GM12874 (cell line): Measurements from ENCODE around the gene TMEM131L.

Experiments used
- TF ChIP-seq, protein P1 (sequence below): IDR thresholded peaks from 2 replicates; pipeline ENCODE4 v1.5.1; 2011; ENCODE audit warnings: low read depth, mild to moderate bottlenecking, control low read depth, low read length, moderate library complexity; ENCODE audit not compliant: insufficient read depth

The TMEM131L gene

DNA sequence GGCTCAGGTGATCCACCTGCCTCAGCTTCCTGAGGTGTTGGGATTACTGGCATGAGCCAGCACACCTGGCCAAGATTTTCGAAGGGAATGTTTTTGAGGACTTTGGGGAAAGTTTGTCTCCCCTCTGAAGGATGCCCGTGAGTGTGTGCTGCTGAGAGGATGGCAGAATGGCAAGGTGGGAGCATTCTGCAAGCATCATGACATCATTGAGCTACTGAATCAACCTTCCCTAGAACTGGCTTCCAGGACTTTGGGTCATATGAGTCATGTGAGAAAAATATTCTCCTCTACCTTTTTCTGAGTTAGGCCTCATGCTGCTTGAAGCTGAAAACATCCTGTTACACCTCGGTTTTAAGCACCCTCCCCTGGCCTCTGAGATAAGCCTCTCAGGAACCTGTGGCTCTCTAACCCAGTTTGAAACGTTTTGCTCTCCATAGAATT is 31.0 kb downstream of the TMEM131L start:
- TF ChIP-seq, protein P1, sequence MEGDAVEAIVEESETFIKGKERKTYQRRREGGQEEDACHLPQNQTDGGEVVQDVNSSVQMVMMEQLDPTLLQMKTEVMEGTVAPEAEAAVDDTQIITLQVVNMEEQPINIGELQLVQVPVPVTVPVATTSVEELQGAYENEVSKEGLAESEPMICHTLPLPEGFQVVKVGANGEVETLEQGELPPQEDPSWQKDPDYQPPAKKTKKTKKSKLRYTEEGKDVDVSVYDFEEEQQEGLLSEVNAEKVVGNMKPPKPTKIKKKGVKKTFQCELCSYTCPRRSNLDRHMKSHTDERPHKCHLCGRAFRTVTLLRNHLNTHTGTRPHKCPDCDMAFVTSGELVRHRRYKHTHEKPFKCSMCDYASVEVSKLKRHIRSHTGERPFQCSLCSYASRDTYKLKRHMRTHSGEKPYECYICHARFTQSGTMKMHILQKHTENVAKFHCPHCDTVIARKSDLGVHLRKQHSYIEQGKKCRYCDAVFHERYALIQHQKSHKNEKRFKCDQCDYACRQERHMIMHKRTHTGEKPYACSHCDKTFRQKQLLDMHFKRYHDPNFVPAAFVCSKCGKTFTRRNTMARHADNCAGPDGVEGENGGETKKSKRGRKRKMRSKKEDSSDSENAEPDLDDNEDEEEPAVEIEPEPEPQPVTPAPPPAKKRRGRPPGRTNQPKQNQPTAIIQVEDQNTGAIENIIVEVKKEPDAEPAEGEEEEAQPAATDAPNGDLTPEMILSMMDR = no peak

DNA sequence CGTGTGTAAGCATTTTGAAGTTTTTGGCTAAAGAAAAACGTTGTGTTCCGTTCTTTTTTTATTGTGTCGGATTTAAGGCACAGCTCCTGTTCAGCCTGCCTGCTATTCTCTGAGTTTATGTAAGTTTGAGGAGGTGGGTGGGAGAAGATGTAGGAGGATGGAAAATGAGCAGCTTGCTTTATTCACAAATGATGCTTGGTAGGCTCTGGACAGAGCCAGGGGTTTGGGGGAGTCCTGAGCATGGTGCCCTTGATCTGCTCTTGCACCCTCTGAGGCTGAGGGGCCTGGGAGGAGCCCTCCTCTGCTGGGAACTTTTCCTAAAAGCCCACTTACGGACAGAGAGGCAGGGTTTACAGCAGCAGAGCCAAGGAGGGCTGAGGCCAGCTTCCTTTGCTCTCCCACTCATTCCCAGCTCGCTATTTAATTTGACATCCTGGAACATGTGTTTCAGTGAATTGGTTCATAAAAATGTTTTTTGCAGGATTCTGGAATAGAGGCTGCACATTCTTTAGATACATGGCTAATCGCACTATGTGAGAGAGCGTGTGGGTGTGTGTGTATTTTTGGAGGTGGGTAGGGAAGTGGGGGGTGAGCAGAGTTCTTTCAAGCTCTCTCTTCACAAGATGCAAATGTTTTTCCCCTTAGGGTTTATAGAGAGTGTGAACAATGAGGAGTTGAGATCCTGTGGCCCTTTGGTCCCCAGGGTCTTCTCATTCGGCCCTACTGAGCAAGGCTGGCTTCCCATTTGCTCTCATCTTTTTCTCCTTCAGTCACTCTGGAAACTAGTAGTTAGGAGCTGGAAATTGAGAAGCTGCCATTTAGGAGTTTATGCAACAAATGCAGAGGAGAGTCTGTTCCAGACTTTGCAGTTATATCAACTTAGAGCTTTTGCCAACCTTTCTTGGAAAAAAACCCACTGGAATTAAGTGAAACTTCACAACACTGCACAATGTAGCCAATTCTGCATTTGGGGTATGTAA is 32.1 kb downstream of the TMEM131L start:
- TF ChIP-seq, protein P1 = no peak

DNA sequence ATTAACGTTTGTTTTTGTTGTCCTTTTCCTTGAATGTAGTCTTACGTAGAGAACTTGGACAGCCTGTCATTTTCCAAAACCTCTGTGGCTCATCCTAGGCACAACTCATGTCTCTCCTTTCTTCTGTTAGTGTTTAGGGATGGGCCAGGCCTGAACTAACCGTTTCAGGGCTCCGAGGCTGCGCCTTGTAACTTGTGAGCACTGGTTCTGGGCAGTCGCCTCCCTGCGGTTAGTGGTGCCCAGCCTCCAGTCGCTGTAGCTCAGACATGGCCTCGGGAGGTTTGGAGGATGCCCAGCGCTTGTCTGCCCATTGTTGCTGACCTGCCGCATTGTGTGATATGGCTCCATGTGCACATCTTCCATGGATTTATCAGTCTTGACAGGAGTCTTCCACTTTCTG is 32.8 kb downstream of the TMEM131L start:
- TF ChIP-seq, protein P1 = no peak

DNA sequence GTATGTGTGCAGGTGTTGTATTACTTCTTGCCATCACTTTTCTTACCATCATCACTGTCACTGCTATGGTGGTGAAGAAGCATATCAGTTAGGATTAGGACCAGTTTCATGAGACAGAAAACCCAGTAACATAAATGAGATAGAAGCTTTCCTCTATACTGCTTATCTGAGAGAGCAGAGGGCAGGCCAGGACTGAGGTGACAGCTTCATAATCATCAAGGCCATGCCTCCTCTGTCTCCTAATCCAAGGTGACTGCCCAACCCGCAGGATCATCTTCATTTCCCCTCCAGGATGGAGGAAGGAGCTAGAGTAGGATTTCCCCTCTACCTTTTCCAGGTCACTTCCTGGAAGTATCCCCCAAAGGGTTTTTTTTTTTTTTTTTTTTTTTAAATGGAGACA is 35.4 kb downstream of the TMEM131L start:
- TF ChIP-seq, protein P1 = no peak

DNA sequence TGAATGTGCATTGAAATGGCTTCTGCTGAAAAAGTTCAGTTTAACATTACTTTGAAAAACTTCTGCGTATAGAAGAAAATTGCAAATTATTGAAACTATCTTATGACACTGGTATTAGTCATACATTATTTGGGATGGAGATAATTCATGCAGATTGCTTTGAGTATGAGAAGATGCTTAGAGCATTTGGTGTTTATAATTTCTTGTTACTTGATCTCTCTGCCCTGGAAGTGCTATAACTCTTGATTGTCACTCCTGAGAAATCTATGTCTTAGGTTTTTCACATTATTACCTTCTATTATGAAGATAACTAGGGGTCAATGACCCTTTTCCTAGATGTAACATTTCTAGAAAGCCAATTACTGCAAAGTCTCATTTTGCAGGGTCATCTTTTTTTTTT is 36.4 kb downstream of the TMEM131L start:
- TF ChIP-seq, protein P1 = no peak

DNA sequence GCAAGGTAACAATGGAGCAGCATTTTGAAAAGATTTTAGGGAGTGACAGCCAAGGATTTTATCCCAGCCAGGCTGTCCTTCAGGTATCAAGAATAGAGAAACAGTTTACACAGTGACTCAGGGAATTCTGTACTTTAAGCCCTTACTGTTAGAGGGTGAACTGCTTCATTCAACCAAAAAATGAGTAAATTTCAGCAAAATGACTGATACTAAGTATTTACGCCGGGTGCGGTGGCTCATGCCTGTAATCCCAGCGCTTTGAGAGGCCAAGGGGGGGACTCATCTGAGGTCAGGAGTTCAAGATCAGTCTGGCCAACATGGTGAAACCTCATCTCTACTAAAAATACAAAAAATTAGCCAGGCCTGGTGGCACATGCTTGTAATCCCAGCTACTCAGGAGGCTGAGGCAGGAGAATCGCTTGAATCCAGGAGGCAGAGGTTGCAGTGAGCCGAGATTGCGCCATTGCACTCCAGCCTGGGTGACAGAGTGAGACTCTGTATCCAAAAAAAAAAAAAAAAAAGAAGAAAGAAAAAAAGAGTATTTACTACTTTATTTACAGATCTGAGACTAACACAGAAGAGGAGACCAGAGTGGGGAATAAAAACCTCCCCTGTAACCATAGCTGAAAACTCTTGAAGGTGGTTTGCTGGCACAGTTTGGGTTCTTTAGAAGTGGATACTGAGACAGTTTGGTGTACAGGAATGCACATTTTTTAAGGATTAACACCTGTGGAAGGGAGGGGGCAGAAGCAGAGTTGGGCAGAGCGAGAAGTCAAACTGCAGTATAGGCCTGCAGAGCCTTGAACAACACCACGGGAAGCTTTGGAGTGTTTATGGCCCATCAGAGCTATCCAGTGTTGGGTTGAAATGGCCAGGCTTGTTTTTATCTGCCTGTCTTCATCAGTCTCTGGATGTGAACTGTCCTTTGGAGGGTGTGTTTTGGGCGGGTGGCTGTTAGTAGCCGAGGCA is 40.5 kb downstream of the TMEM131L start:
- TF ChIP-seq, protein P1 = no peak
